MCF 10A (cell line): ENCODE data around the gene UACA. TPM values are rescaled to one million over a fixed set of nuclear protein-coding genes. Genes with fewer than 3 reads are reported as not detected.
A peak's percentile ranks its signal among the peaks of the same experiment; 100 is the strongest.
"Not testable (repeated sequence)": the region's sequence is repeated elsewhere in the genome, so short reads cannot be mapped to it uniquely, and the experiment has no call there.

Source experiments
- BruUV-seq: library from RNA; stranded (reverse); fragments of 400-500 nt; replicated peaks from 2 replicates; lab custom pipeline; 2021; lab: Mats Ljungman, UMichigan
- CTCF ChIA-PET: fragments of 300-600 bp; sonication (Branson Sonifier 250); formaldehyde crosslinking; extraction: SDS; loops from one replicate; lab custom pipeline; 2021; ENCODE audit warnings: antibody characterized with exemption, inconsistent platforms; lab: Yijun Ruan, JAX
- POLR2A ChIA-PET: fragments of 300-600, 350-650 bp; sonication (Branson Sonifier 250); formaldehyde crosslinking; extraction: SDS; loops from one replicate; lab custom pipeline; 2020; ENCODE audit warnings: antibody characterized with exemption, inconsistent platforms; lab: Yijun Ruan, JAX
- DNase-seq: peaks from one replicate; pipeline ENCODE4 v3.0.0-alpha.2; 2018; ENCODE audit not compliant: unreplicated experiment
- H3K27ac Mint-ChIP-seq: one replicate; pipeline ENCODE4 v1.8.0; 2022; ENCODE audit warnings: mild to moderate bottlenecking, low read depth, mixed read lengths; ENCODE audit not compliant: unreplicated experiment
- H3K27me3 Mint-ChIP-seq: one replicate; pipeline ENCODE4 v1.8.0; 2022; ENCODE audit warnings: mixed read lengths; ENCODE audit not compliant: insufficient read depth, unreplicated experiment
- H3K36me3 Mint-ChIP-seq: one replicate; pipeline ENCODE4 v1.8.0; 2022; ENCODE audit warnings: mild to moderate bottlenecking, moderate library complexity, mixed read lengths; ENCODE audit not compliant: insufficient read depth, unreplicated experiment
- H3K4me1 Mint-ChIP-seq: one replicate; pipeline ENCODE4 v1.8.0; 2022; ENCODE audit warnings: mixed read lengths; ENCODE audit not compliant: insufficient read depth, unreplicated experiment
- H3K4me3 Mint-ChIP-seq: one replicate; pipeline ENCODE4 v1.8.0; 2022; ENCODE audit warnings: mild to moderate bottlenecking, moderate library complexity, mixed read lengths; ENCODE audit not compliant: unreplicated experiment
- H3K9me3 Mint-ChIP-seq: one replicate; pipeline ENCODE4 v1.8.0; 2022; ENCODE audit warnings: mixed read lengths; ENCODE audit not compliant: unreplicated experiment
- CTCF ChIP-seq: fragments of 200-600 bp; IDR thresholded peaks from one replicate; pipeline ENCODE4 v1.8.0; 2022; ENCODE audit warnings: antibody characterized with exemption, mild to moderate bottlenecking; ENCODE audit not compliant: unreplicated experiment
- intact Hi-C: fragments of 100-400 bp; cut with micrococcal nuclease; formaldehyde crosslinking; loops from 2 replicates; pipeline ENCODE4 v1.14.1; 2022
- total RNA-seq: library from RNA; stranded (reverse); gene quantifications from 2 replicates; pipeline ENCODE4 v1.2.3, GENCODE V29; 2022

UACA gene
- total RNA-seq, 1 experiment from 2014 or later, result 37.0 TPM

- Mint-ChIP-seq H3K4me3 (no peak overlapping the region), H3K9me3 (no peaks in the 10 kb centered on the region)
These were observed 22.2 kb downstream of the UACA start for GRCh38 chr15:70741107-70741531.

GRCh38 chr15:70735040-70735439 lies 28.3 kb downstream of the UACA start:
- H3K9me3 Mint-ChIP-seq, H3K4me3 Mint-ChIP-seq, BruUV-seq, H3K27ac Mint-ChIP-seq, H3K27me3 Mint-ChIP-seq, H3K36me3 Mint-ChIP-seq, intact Hi-C loops, DNase-seq: not testable (repeated sequence)
- POLR2A ChIA-PET, result interaction anchor here (1.4 to 2.8 kb wide), 2 partner anchors 27 to 29 kb away, joined by 3 to 7 read pairs; partner anchors contain the start of gene UACA
- CTCF ChIA-PET, result interaction anchor here (0.8 kb wide), 1 partner anchor 13 kb away, joined by 3 read pairs; no protein-coding TSS in a partner anchor
- peaks cover 12% of the 10 kb centered on the region for H3K4me1 Mint-ChIP-seq

More at GRCh38 chr15:70741107-70741531, 22.2 kb downstream of the UACA start:
- peak; percentile 93 for DNase-seq
- TF ChIP-seq CTCF, result no peak
- H3K27me3 Mint-ChIP-seq, result no peaks in the 10 kb centered on the region
- ChIA-PET POLR2A (no interaction called here), CTCF (interaction anchor here (0.6 kb wide), 1 partner anchor 1287 kb away, joined by 3 read pairs; no protein-coding TSS in a partner anchor)
- peak overlapping the region; percentile 59 for H3K27ac Mint-ChIP-seq
- intact Hi-C loops, result no loop called here
- peaks cover 31% of the 10 kb centered on the region for H3K4me1 Mint-ChIP-seq
- no peaks in the 10 kb centered on the region for H3K36me3 Mint-ChIP-seq
- BruUV-seq, result no TSS peak

GRCh38 chr15:70729164-70729563 lies 34.2 kb downstream of the UACA start:
- CTCF ChIA-PET, result no interaction called here
- intact Hi-C loops, result no loop called here
- no peak overlapping the region for H3K4me3 Mint-ChIP-seq

GRCh38 chr15:70726753-70727152 lies 36.6 kb downstream of the UACA start:
- H3K27ac Mint-ChIP-seq, result no peak overlapping the region
- intact Hi-C loops, result no loop called here

More at GRCh38 chr15:70729164-70729563, 34.2 kb downstream of the UACA start:
- POLR2A ChIA-PET, result no interaction called here
- Mint-ChIP-seq H3K27me3 (no peaks in the 10 kb centered on the region), H3K27ac (no peak overlapping the region), H3K9me3 (no peaks in the 10 kb centered on the region), H3K36me3 (no peaks in the 10 kb centered on the region), H3K4me1 (no peaks in the 10 kb centered on the region)
- BruUV-seq, result no TSS peak
- no peak for TF ChIP-seq CTCF
- DNase-seq, result no peak

More at GRCh38 chr15:70726753-70727152, 36.6 kb downstream of the UACA start:
- Mint-ChIP-seq H3K4me3 (no peak overlapping the region), H3K4me1 (no peaks in the 10 kb centered on the region), H3K9me3 (no peaks in the 10 kb centered on the region), H3K36me3 (no peaks in the 10 kb centered on the region), H3K27me3 (no peaks in the 10 kb centered on the region)
- no TSS peak for BruUV-seq
- DNase-seq, result no peak
- POLR2A ChIA-PET, result interaction anchor here (0.6 to 1.3 kb wide), 6 partner anchors 9 to 85 kb away, joined by 3 to 5 read pairs (median 4); partner anchors contain the start of gene UACA
- no peak for TF ChIP-seq CTCF
- CTCF ChIA-PET, result interaction anchor here (0.6 to 1.3 kb wide), 4 partner anchors 10 to 84 kb away, joined by 3 to 5 read pairs (median 4); no protein-coding TSS in a partner anchor
